GM10847 (cell line): ENCODE measurements around the gene FCN3.

Experiments
- POLR2A ChIP-seq: IDR thresholded peaks from 2 replicates; pipeline ENCODE4 v1.6.1; 2011; ENCODE audit not compliant: insufficient read length; ENCODE audit errors: extremely low read depth

The FCN3 gene

DNA sequence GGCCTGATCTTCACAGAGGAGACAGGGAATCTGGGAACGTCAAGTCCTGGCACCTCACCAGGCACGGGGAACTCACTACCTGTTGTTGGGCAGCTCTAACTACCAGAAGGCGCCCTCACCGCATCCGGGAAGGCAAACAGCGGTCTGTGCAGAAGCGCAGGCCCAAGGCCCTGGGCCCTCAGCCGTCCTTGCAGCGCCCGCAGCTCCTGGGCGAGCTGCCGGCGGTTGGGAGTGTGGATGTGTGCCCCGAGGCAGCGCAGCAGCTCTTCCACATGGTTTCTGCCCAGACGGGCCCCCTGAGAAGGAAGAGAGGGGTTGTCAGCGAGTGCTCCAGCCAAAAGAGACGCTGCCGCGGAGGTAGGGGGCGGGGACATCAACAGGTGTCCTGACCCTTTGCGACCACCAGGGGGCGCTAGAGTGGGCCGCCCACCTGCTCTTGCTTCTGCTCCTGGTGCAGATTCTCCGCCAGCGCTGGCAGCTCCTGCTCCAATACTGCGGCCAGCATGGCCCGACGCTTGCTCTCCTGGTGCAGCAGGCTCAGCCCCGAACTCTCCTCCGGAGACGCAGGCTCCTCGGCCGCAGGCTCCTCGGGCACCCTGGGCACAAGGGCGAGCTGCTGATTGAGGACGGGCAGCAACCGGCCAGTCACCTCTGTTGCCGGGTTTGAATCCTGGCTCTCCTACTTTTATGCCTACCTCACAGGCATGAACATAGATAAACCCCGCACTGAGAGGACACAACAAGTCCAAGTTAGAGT is 17.2 kb downstream of the FCN3 start:
- no peak for TF ChIP-seq POLR2A

- no peak for TF ChIP-seq POLR2A
Observed at GRCh38 chr1:27356619-27357280, 17.9 kb downstream of the FCN3 start.

DNA sequence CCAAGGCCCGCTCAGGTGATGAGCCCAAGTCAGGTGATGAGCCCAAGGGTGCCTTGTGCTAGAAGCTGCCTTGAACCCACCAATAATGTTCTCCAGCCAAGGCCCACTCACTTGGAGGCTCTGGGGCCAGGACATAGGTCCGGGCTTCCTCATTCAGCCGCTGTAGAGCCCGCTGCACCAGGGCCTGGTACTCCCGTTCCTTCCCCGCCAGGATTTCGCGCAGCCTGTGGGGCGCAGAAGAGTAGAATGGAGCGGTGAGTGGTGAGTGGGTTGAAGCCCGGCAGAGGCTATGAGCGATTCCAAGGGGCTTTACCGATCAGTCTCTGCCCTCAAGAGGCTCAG is 18.4 kb downstream of the FCN3 start:
- no peak for TF ChIP-seq POLR2A

DNA sequence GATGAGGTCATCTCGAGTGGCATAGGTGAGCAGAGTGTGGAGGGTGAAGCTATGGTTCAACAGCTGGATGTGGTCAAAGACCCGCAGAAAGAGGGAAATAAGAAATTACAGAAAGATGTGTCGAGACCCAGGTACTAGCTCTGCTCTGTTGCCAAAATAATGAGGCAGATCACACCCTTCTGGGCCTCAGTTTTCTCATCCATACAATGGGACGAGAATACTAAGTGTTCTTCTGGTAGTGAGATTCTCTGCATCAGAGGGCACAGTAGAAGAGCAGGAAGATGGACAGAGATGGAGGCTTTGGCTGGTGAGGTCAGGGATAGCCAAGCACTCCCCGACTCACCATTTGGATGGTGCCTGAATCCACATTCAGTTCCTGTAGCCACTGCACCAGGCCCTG is 18.9 kb downstream of the FCN3 start:
- no peak for TF ChIP-seq POLR2A

GRCh38 chr1:27353629-27354028 is 21.0 kb downstream of the FCN3 start:
- no peak for TF ChIP-seq POLR2A

DNA sequence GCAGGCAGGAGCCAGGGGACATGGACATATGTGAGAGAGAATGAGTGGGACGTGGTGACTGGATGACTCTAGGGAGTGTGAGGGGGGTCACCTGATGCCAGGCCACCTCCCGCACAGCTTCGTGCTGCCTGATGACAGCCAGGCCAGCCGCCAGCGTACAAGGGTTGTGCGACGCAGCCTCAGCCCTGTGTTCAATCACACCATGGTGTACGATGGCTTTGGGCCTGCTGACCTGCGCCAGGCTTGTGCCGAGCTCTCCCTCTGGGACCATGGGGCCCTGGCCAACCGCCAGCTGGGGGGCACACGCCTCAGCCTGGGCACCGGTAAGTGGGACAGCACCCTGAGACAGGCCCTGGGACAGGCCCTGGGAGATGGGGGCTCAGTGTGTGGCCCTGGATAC is 21.5 kb downstream of the FCN3 start:
- no peak for TF ChIP-seq POLR2A

DNA sequence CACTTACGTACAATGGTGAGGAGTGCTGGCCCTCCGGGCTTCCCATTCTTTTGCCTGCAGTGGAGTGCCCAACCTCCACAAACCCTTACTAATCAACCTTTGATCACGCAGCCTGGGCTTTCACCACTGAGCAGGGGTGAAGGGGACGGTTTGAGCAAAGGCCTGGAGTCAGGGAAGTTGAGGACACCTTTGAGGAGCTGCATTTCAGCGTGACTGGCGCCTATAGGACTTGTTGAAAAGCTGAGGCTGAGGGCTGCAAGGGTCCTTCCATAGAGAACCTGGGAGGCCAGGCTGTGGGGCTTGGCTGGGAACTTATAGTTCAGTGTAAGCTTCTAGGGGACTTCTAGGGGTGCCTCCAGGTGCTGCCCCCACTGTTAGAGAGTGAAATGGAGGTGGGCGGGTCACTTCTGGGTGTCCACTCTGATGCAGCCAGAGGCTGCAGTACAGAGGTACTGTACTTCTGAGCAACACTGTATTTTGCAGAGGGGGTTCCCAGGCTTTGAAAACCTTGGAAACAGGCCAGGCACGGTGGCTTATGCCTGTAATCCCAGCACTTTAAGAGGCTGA is 23.0 kb downstream of the FCN3 start:
- no peak for TF ChIP-seq POLR2A

GRCh38 chr1:27350663-27351540 is 23.7 kb downstream of the FCN3 start:
- no peak for TF ChIP-seq POLR2A

GRCh38 chr1:27349784-27350662 is 24.6 kb downstream of the FCN3 start:
- no peak for TF ChIP-seq POLR2A

DNA sequence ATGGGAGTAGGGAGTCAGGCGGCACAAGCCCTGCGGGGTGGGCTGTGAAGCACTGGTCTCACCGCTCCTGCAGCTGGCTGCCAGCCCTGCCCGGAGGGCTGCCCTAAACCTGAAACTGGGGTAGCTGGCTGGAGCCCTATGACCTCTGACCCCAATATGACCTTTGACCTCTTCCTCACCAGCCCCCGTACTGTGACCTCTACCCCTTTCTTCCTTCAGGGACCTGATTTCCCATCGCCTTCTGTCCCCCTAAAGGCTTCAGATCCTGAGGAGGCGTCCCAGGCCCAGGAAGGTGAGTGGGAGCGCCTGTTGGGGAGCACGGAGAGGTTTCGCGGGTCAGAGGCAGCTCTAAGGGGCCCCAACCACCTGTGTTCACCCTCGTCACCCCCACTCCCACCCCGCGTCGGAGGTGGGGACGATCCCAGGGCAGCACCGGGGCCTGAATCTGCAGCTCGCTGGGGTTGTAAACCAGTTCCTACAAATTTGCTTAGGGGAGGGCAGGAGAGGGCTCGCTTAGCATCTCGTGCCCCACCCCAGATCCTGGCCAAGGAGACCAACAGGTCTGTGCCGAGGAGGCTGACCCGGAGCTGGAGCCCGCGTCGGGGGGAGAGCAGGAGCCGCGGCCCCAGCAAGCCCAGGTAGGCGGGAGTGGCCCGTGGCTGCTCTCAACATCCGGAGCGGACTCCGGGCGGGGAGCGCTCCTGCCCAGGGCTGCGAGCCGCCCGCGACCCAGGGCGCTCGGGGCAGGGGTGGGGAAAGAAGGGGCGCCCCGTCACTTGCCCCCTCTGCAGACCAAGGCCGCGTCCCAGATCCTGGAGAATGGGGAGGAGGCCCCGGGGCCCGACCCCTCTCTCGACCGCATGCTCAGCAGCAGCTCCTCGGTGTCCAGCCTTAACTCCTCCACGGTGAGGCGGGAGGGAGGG is 25.5 kb downstream of the FCN3 start:
- TF ChIP-seq POLR2A, result no peak

- TF ChIP-seq POLR2A, result no peak
Observed at GRCh38 chr1:27346991-27347624, 27.5 kb downstream of the FCN3 start.

DNA sequence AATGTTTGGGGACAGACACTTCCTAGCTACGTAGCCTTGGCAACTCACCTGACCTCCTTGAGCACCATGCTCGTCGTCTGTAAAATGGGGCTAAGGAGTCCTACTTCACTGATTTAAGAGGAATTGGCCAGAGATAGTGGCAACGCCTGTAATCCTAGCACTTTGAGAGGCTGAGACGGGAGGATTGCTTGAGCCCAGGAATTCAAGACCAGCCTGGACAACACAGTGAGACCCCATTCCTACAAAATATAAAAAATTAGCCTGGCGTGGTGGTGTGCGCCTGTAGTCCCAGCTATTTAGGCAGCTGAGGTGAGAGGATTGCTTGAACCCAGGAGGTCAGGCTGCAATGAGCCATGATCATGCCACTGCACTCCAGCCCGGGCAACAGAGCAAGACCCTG is 28.3 kb downstream of the FCN3 start:
- no peak for TF ChIP-seq POLR2A

GRCh38 chr1:27345272-27345671 is 29.4 kb downstream of the FCN3 start:
- TF ChIP-seq POLR2A, result no peak
